Urothelium cell line (cell line): Measurements from ENCODE around the gene ACP3.
"Not testable (repeated sequence)": the region's sequence is repeated elsewhere in the genome, so short reads cannot be mapped to it uniquely, and the experiment has no call there.

Source experiments
- DNase-seq: peaks from one replicate; pipeline ENCODE4 v3.0.0; 2011; ENCODE audit warnings: low spot score, mixed read lengths
- FAIRE-seq: peaks from 2 replicates; lab custom pipeline; 2011; peaks lifted over from hg19 to GRCh38; lab: Jason Lieb, UNC

ACP3 gene

GRCh38 chr3:132354916-132355702 is 37.9 kb downstream of the ACP3 start:
- no peak for FAIRE-seq

DNA sequence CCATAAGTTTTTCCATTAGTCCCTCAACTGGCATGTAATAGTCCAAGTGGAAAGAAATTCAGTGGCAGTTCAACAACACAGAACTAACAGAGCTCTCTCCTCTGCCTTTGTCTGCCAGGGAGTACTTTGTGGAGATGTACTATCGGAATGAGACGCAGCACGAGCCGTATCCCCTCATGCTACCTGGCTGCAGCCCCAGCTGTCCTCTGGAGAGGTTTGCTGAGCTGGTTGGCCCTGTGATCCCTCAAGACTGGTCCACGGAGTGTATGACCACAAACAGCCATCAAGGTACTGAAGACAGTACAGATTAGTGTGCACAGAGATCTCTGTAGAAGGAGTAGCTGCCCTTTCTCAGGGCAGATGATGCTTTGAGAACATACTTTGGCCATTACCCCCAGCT is 39.4 kb downstream of the ACP3 start:
- DNase-seq, result no peak
- no peak for FAIRE-seq

More at GRCh38 chr3:132354916-132355702, 37.9 kb downstream of the ACP3 start:
- no peak for DNase-seq

- no peak for FAIRE-seq
- DNase-seq, result no peak
Measured at GRCh38 chr3:132360717-132361116, 43.5 kb downstream of the ACP3 start.

DNA sequence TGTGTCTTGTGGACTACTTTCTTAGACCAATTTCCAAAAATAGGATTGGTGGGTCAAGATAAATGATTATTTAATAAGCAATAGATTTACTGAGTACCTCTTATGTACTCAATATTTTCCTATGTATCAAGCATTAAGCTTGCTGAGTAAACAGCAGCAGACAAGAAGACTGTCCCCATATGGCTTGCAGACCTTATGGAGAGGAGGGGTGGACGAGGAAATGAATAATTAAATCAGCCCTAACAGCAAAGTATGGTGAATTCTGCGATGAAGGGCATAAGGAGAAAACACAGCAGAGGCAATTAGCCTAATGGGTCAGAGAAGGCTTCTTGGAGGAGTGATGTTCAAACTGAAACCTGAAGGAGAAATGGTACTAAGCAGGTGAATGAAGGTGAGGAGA is 45.1 kb downstream of the ACP3 start:
- DNase-seq (no peak), FAIRE-seq (no peak)

- no peak for DNase-seq
- no peak for FAIRE-seq
Measured at GRCh38 chr3:132368515-132368914, 51.3 kb downstream of the ACP3 start.

- FAIRE-seq, result no peak
Measured at GRCh38 chr3:132368962-132369361, 51.8 kb downstream of the ACP3 start.

GRCh38 chr3:132376945-132377354 is 59.7 kb downstream of the ACP3 start:
- not testable (repeated sequence) for FAIRE-seq, DNase-seq

More at GRCh38 chr3:132368962-132369361, 51.8 kb downstream of the ACP3 start:
- DNase-seq, result no peak

GRCh38 chr3:132378048-132378762 is 61.0 kb downstream of the ACP3 start:
- no peak for FAIRE-seq
- no peak for DNase-seq

DNA sequence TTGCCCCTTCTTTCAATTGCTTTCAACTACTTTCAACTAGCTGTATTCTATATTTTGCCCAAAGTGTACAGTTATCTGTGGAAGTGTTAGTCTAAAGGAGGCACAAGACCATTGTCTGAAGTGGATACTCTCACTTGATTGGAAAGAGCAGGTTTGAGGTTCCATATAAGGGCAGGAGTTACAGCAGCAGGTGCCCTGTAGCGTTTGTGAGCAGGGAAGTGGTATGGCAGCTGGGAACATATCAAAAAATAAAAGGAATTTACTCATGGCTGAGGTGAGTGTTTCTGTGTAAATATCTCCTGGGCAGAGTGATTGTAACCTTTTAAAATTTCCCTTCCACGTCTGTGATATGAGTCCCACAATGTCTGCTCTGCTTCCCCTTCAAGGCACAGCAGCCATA is 61.6 kb downstream of the ACP3 start:
- no peak for FAIRE-seq
- DNase-seq, result no peak

DNA sequence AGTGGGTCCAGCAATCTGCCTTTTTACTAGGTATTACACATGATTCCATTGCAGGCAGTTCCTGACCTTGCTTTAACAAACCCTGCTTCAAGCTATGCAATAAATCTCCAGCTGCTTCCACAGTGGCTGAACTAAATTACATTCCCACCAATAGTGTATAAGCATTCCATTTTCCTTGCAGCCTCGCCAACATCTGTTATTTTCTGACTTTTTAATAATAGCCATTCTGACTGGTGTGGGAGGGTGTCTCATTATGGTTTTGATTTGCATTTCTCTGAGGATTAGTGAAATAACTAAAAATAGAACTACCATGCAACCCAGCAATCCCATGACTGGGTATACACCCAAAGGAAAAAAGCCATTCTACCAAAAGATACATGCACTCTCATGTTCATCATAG is 63.7 kb downstream of the ACP3 start:
- DNase-seq (no peak), FAIRE-seq (no peak)

GRCh38 chr3:132381348-132381944 is 64.2 kb downstream of the ACP3 start:
- DNase-seq (no peak), FAIRE-seq (no peak)

DNA sequence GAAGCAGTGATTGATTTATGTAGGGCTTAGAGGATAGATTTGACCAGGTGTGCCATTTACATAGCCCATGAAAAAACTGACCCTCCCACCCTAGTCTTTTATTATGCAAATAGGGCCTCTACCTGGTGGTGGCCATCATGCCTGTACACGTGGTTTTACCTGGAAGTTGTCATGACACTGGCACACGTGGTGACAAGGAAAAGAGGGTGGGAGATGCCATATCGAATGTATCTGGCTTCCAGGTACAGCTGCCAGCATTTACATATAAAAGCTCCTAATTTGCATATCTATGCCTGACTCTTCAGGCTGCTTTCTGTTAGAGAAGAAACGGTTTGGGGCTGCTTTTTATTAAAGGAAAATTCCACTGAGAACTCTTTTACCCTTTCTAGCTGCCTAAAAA is 65.1 kb downstream of the ACP3 start:
- FAIRE-seq, result no peak
- DNase-seq, result no peak

GRCh38 chr3:132382688-132383194 is 65.5 kb downstream of the ACP3 start:
- no peak for FAIRE-seq
- DNase-seq, result no peak

DNA sequence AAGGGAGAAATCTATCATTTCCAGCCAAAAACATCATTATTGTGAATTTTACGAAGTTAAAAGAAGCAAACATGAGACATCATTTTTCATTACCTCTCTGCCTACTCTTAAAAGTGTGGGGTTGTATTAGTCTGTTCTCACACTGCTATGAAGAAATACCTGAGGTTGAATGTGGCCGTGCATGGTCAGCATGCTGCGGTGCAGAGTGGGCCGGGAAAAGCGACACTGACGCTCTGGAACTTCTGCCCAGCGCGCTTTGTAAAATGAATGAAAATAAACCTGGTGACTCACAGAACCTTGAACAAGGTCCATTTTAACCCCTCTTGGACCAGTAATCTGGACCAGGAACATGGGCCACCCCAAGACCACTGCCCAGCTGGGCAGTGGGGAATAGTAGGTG is 69.1 kb downstream of the ACP3 start:
- DNase-seq (no peak), FAIRE-seq (no peak)

DNA sequence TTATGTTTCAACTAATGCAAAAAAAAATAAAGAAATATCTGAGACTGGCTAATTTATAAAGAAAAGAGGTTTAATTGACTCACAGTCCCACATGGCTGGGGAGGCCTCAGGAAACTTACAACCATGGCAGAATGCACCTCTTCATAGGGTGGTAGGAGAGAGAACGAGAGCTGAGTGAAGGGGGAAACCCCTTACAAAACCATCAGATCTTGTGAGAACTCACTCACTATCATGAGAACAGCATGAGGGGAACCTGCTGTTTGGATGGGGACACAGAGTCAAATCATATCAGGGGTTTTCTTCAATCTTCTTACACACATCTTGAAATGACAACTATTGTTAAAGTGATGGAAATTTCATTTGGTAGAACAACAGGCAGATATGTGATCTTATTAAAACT is 75.5 kb downstream of the ACP3 start:
- DNase-seq, FAIRE-seq: not testable (repeated sequence)

- FAIRE-seq, result no peak
- DNase-seq, result no peak
Measured at GRCh38 chr3:132394320-132394719, 77.1 kb downstream of the ACP3 start.

- DNase-seq, result no peak
- no peak for FAIRE-seq
Measured at GRCh38 chr3:132395126-132395525, 77.9 kb downstream of the ACP3 start.

- DNase-seq, result no peak
- no peak for FAIRE-seq
Measured at GRCh38 chr3:132396255-132396654, 79.0 kb downstream of the ACP3 start.

DNA sequence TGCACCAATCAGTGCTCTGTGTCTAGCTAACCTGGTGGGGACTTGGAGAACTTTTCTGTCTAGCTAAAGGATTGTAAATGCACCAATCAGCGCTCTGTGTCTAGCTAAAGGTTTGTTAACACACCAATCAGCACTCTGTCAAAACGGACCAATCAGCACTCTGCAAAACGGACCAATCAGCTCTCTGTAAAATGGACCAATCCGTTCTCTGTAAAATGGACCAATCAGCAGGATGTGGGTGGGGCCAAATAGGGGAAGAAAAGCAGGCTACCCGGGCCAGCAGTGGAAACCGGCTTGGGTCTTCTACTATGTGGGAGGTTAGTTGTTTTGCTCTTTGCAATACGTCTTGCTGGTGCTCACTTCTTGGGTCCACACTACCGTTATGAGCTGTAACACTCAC is 79.6 kb downstream of the ACP3 start:
- not testable (repeated sequence) for FAIRE-seq, DNase-seq

DNA sequence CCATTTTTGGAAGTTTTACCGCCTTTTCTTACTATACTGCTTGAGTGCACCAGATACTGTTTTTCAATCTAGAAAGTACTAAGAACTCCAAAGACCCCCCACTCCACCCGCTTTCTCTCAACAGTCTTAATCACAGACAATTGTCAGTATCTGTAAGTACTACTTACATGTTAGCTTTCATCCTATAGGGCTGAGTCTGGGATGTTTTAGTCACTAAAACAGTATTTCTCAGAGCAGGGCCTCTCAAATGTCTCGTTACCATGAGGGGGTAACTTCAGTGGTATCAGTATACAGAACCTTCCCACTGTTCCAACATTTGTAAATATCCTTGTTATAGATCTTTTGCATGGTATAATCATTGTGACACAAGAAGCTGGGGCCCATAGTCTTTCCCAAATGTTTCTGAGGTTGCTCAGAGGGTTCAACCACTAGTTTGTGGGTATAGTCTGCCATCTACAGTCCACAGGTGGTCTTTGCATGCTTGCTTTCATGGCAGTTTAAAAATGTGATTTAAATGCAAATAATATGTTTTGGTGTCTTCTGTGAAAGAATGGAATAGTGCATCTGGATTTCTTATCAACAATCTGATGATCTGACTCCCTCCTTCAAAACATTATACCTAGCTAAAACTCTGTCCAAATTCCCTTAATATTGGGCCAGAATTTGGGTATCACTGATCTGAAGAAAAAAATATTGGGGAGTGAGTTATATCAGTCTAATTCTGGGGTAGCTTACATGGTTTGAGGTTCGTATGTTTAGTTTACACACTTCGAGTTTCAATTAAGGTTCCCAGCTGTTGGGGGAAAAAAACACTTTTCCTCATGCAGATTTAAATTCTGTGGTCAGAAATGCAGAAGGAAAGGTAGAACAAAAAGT is 82.1 kb downstream of the ACP3 start:
- DNase-seq (peak; percentile 54), FAIRE-seq (peak; percentile 67)

GRCh38 chr3:132401255-132401654 is 84.0 kb downstream of the ACP3 start:
- FAIRE-seq (peak; percentile 62), DNase-seq (no peak)
